ENCODE data around the gene UBXN6. TPM values are rescaled to one million over a fixed set of nuclear protein-coding genes. Genes with fewer than 3 reads are reported as not detected.
A peak's percentile ranks its signal among the peaks of the same experiment; 100 is the strongest.

UBXN6 gene
- total and polyA plus RNA-seq, 2 of the 8 experiments (the other 6 are each of a cell fraction or from before 2014, with no cell fraction given): 28.0 to 43.8 TPM

- H3K23me2 ChIP-seq (ENCODE audit: low read depth, low read length): peaks cover 12% of the 10 kb centered on the region
- peak within 1 kb of the TSS; percentile 94 to 98 for H3K4me2 ChIP-seq (ENCODE audit: insufficient read depth in 1 of 2, low read depth in 2 of 2, low read length in 2 of 2)
- DNase-seq (ENCODE audit: low read depth in 1 of 2, low spot score in 2 of 2): peak; percentile 83 to 95
- ChIA-PET CTCF (ENCODE audit: partially characterized antibody) (interaction anchor here (0.6 to 3.3 kb wide), 22 partner anchors 9 to 903 kb away, joined by 3 to 38 read pairs (median 4); no protein-coding TSS in a partner anchor), POLR2A (ENCODE audit: partially characterized antibody) (interaction anchor here (0.6 to 49.6 kb wide), 12 partner anchors 10 to 788 kb away, joined by 3 to 1590 read pairs (median 4); partner anchors contain the start of genes STAP2 and UBXN6)
- H2AK5ac ChIP-seq (ENCODE audit: low read depth, low read length): peak within 1 kb of the TSS; percentile 59; the same call in 1 of the 2 replicates
- peaks cover 31 to 72% of the 10 kb centered on the region in 2 experiments for H3K79me2 ChIP-seq (ENCODE audit: control insufficient read depth in 1 of 2, insufficient read depth in 2 of 2, low read length in 2 of 2)
- H3K23ac ChIP-seq (ENCODE audit: insufficient read length): no peak within 1 kb of the TSS
- no peak within 1 kb of the TSS for H2BK120ac ChIP-seq (replicated peaks; ENCODE audit: low read depth, low read length)
- H3K56ac ChIP-seq (replicated peaks; ENCODE audit: insufficient read length, low read depth, low read length): peak within 1 kb of the TSS; percentile 8
- H2BK15ac ChIP-seq (ENCODE audit: low read length): no peak within 1 kb of the TSS
- H3K27ac ChIP-seq (ENCODE audit: low read depth, low read length): peak within 1 kb of the TSS; percentile 40; the same call in 1 of the 2 replicates
- peak within 1 kb of the TSS; percentile 61 to 94 (median 81) for H3K9ac ChIP-seq (replicated peaks in 1 of 4; ENCODE audit: extremely low read depth in 1 of 4, low read depth in 3 of 4, low read length in 3 of 4)
- peak within 1 kb of the TSS; percentile 79; the same call in 1 of the 2 replicates for H4K8ac ChIP-seq (ENCODE audit: extremely low read depth, insufficient read depth, low read length)
- no peaks in the 10 kb centered on the region for H3K9me3 ChIP-seq (ENCODE audit: insufficient read depth in 2 of 2, low read depth in 1 of 2, low read length in 1 of 2)
- peaks cover 0 to 3% (median 0%) of the 10 kb centered on the region in 4 experiments; a peak in 2 of 8 replicates for H3K36me3 ChIP-seq (ENCODE audit: control insufficient read depth in 2 of 4, insufficient read depth in 4 of 4, low read length in 3 of 4)
- H3K4me1 ChIP-seq (replicated peaks in 1 of 4; ENCODE audit: control insufficient read depth in 3 of 4, insufficient read depth in 4 of 4, low read length in 3 of 4): peaks cover 0 to 9% (median 4%) of the 10 kb centered on the region in 4 experiments; a peak in 4 of 7 replicates
- no peak within 1 kb of the TSS for H3K14ac ChIP-seq (ENCODE audit: insufficient read length)
- 3% methylated on average over 22 of the region's 90 CpGs; no CpG with 5 or more reads in 1 of the 2 experiments for WGBS, 2 experiments (ENCODE audit: extremely low coverage in 1 of 2, insufficient coverage in 1 of 2, insufficient read length in 1 of 2, insufficient replicate concordance in 2 of 2, low coverage in 1 of 2, low lambda C conversion rate in 2 of 2, missing lambda C conversion rate in 1 of 2)
- H2BK12ac ChIP-seq (ENCODE audit: low read depth, low read length): peak within 1 kb of the TSS; percentile 85; the same call in 1 of the 2 replicates
- peaks cover 23% of the 10 kb centered on the region for H3K79me1 ChIP-seq (ENCODE audit: low read depth, low read length)
- no peak within 1 kb of the TSS for H4K5ac ChIP-seq (ENCODE audit: insufficient read length, low read depth, low read length)
- no peak within 1 kb of the TSS for H2BK20ac ChIP-seq (ENCODE audit: low read length)
- H3K4ac ChIP-seq (replicated peaks; ENCODE audit: insufficient read length, low read depth, low read length): no peak within 1 kb of the TSS
- peak within 1 kb of the TSS; percentile 58 to 93 (median 82) for H3K4me3 ChIP-seq (ENCODE audit: extremely low read depth in 1 of 4, insufficient read depth in 2 of 4, low read depth in 3 of 4, low read length in 4 of 4)
- FAIRE-seq: no peak
- no peak within 1 kb of the TSS for H2AFZ ChIP-seq (ENCODE audit: low read length)
- H3K27me3 ChIP-seq (replicated peaks in 1 of 4; ENCODE audit: control insufficient read depth in 3 of 4, extremely low read depth in 1 of 4, insufficient read depth in 3 of 4, low read length in 3 of 4): no peaks in the 10 kb centered on the region
- H2BK5ac ChIP-seq (ENCODE audit: low read depth, low read length): peak within 1 kb of the TSS; percentile 39; the same call in 1 of the 2 replicates
- H3K18ac ChIP-seq (ENCODE audit: extremely low read depth, low read length): no peak within 1 kb of the TSS; the same call in none of the 2 replicates
- H4K20me1 ChIP-seq (replicated peaks in 1 of 2; ENCODE audit: control insufficient read depth in 1 of 2, insufficient read depth in 2 of 2, low read length in 2 of 2): peaks cover 15 to 22% of the 10 kb centered on the region in 2 experiments
- peak within 1 kb of the TSS; percentile 83 for H4K91ac ChIP-seq (replicated peaks; ENCODE audit: insufficient read length, low read length)
- peak; percentile 85 for TF ChIP-seq CREB1 (IDR thresholded peaks at IDR 0.05)
- TF ChIP-seq ATF2 (IDR thresholded peaks at IDR 0.05; ENCODE audit: low read length): peak; percentile 70; the same call in 1 of the 2 replicates
- TF ChIP-seq TAF7 (optimal IDR thresholded peaks at IDR 0.05; ENCODE audit: borderline replicate concordance, low read depth, low read length): peak; percentile 75
- no peak for TF ChIP-seq BCL11A (IDR thresholded peaks at IDR 0.05; ENCODE audit: low read depth in 2 of 2, low read length in 2 of 2)
- TF ChIP-seq ATF3 (IDR thresholded peaks at IDR 0.05; ENCODE audit: insufficient read depth, low read depth, low read length): peak; percentile 55
- no peak for TF ChIP-seq CBX8 (IDR thresholded peaks at IDR 0.05; ENCODE audit: borderline replicate concordance, low read depth, low read length)
- TF ChIP-seq CBX5 (IDR thresholded peaks at IDR 0.05; ENCODE audit: low read depth, low read length): no peak
- TF ChIP-seq CHD2 (IDR thresholded peaks at IDR 0.05; ENCODE audit: low read length): peak; percentile 73
Observed at GRCh38 chr19:4400135-4400936, 57.3 kb downstream of the UBXN6 start, which contains the start of gene SH3GL1. TSS of gene SH3GL1 (minus strand) at chr19:4400547. CDS start at chr19:4400368, 179 bp downstream.
